K562 (cell line): Measurements from ENCODE around the gene TRIP10. TPM values are rescaled to one million over a fixed set of nuclear protein-coding genes. Genes with fewer than 3 reads are reported as not detected.

ENCODE experiments used
- ATF3 ChIP-seq, 2 experiments: fragments of 450-650 bp in 1 of 2; sonication (generic) in 1 of 2; formaldehyde crosslinking in 1 of 2; IDR thresholded peaks in 1 of 2; conservative IDR thresholded peaks in 1 of 2; 2 replicates each; pipeline versions ENCODE4 v1.6.1 to v1.8.1; 2016 to 2023; ENCODE audit warnings: mild to moderate bottlenecking in 2 of 2, moderate library complexity in 2 of 2, inconsistent platforms in 1 of 2, missing genetic modification reagents in 1 of 2
- ELF2 ChIP-seq: fragments of 250-450 bp; sonication (Bioruptor Pico); IDR thresholded peaks from 2 replicates; pipeline ENCODE4 v1.5.0; 2021; ENCODE audit warnings: mild to moderate bottlenecking
- HOMEZ ChIP-seq: fragments of 250-450 bp; sonication (Bioruptor Pico); IDR thresholded peaks from 2 replicates; pipeline ENCODE4 v1.4.0; 2020; ENCODE audit warnings: mild to moderate bottlenecking, moderate library complexity
- ILK ChIP-seq: fragments of 450-650 bp; IDR thresholded peaks from 2 replicates; pipeline ENCODE4 v1.6.1; 2016; ENCODE audit warnings: missing genetic modification characterization, low read depth, mild to moderate bottlenecking, missing compliant biosample characterization, moderate library complexity, borderline replicate concordance
- ZBTB11 ChIP-seq, 3 experiments: fragments of 200-800 bp in 1 of 3; fragments of 250-450 bp in 1 of 3; fragments of 450-650 bp in 1 of 3; sonication (Bioruptor Pico) in 1 of 3; sonication (Bioruptor generic) in 1 of 3; formaldehyde crosslinking in 1 of 3; IDR thresholded peaks; 2 replicates each; pipeline versions ENCODE4 v1.6.1 to v1.8.0; 2016 to 2022; ENCODE audit warnings: mild to moderate bottlenecking in 2 of 3, missing genetic modification characterization in 2 of 3, missing compliant biosample characterization in 1 of 3, moderate library complexity in 1 of 3
- polyA plus RNA-seq, 8 experiments: library from polyadenylated mRNA; depleted of rRNA in 4 of 8; stranded (reverse) in 5 of 8; unstranded in 3 of 8; fragments of >200 nt; fragmentation: Nextera tagmentation in 2 of 8; fragmentation: Illumina TruSeq in 1 of 8; extraction: Ambion mirVana in 2 of 8; extraction: Trizol in 1 of 8; gene quantifications; 2 replicates each; pipeline versions ENCODE4 v1.2.1 to v1.2.3, GENCODE V29; 2011 to 2014; ENCODE audit warnings: inconsistent platforms in 1 of 8, missing spikeins in 1 of 8
- total RNA-seq, 7 experiments: library from RNA; depleted of rRNA in 6 of 7; stranded (reverse); fragments of >200 nt in 6 of 7; fragmentation: Illumina TruSeq in 2 of 7; extraction: Trizol in 2 of 7; gene quantifications; 2 replicates each; pipeline versions ENCODE4 v1.2.1 to v1.2.3, GENCODE V29; 2011 to 2021; ENCODE audit warnings: low replicate concordance in 1 of 7
- TF ChIP-seq, protein P1 (sequence below): fragments of 250-450 bp; sonication (Bioruptor Pico); IDR thresholded peaks from 2 replicates; pipeline ENCODE4 v1.4.0; 2020; ENCODE audit warnings: mild to moderate bottlenecking, moderate library complexity, borderline replicate concordance
- TF ChIP-seq, protein P2 (sequence below): fragments of 250-450 bp; sonication (Bioruptor Pico); IDR thresholded peaks from 2 replicates; pipeline ENCODE4 v1.5.1; 2021; ENCODE audit warnings: mild to moderate bottlenecking
- TF ChIP-seq, protein P3 (sequence below): sonication (generic); formaldehyde crosslinking; IDR thresholded peaks from 2 replicates; pipeline ENCODE4 v1.8.0; 2022; ENCODE audit warnings: mild to moderate bottlenecking, missing genetic modification reagents

TRIP10 gene
- total and polyA plus RNA-seq, 9 of the 15 experiments (the other 6 are each of a cell fraction or from before 2014, with no cell fraction given) = 1.2 to 66.8 (median 36.1) TPM

DNA sequence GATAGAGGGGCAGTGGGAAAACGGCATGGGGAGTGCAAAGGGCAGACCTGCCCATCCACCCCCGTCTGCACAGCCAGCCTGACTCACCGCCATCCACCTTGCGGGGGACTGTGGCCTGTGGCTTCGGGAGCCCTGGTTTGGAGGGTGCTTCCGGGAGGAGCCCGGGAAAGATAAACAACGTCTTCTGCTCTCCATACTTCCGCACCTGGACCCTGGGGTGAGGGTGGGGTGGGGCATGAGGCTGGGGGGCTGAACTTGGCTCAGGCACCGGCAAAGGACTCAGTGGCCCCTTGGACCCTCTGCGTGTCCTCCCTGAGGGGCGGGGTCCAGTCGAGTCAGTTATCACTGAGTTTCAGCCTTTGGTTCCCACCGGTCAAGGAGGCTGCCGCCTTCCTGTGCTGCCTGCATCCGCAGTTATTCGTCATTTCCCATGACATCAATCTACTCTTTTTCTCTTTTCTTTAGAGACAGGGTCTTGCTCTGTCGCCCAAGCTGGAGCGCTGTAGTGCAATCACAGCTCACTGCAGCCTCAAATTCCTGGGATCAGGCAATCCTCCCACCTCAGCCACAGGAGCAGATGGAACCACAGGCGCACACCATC is 5.3 kb upstream of the TRIP10 start (continued):
- TF ChIP-seq, protein P1, sequence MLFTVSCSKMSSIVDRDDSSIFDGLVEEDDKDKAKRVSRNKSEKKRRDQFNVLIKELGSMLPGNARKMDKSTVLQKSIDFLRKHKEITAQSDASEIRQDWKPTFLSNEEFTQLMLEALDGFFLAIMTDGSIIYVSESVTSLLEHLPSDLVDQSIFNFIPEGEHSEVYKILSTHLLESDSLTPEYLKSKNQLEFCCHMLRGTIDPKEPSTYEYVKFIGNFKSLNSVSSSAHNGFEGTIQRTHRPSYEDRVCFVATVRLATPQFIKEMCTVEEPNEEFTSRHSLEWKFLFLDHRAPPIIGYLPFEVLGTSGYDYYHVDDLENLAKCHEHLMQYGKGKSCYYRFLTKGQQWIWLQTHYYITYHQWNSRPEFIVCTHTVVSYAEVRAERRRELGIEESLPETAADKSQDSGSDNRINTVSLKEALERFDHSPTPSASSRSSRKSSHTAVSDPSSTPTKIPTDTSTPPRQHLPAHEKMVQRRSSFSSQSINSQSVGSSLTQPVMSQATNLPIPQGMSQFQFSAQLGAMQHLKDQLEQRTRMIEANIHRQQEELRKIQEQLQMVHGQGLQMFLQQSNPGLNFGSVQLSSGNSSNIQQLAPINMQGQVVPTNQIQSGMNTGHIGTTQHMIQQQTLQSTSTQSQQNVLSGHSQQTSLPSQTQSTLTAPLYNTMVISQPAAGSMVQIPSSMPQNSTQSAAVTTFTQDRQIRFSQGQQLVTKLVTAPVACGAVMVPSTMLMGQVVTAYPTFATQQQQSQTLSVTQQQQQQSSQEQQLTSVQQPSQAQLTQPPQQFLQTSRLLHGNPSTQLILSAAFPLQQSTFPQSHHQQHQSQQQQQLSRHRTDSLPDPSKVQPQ (CRISPR knock-in tag) = no peak
- TF ChIP-seq ELF2 (no peak), HOMEZ (CRISPR knock-in tag) (no peak), ZBTB11 (CRISPR knock-in tag; IDR thresholded peaks at IDR 0.05) (0 out of 6 replicates have a peak, but pooled peaks of 1 of the 3 experiments have one; percentile 39), ILK (tag) (no peak), ATF3 (IDR thresholded peaks at IDR 0.05) (peak; percentile 19; the same call in 1 of the 2 replicates), ATF3 (CRISPR knock-in tag; conservative IDR thresholded peaks at IDR 0.05) (no peak)
- TF ChIP-seq, protein P2, sequence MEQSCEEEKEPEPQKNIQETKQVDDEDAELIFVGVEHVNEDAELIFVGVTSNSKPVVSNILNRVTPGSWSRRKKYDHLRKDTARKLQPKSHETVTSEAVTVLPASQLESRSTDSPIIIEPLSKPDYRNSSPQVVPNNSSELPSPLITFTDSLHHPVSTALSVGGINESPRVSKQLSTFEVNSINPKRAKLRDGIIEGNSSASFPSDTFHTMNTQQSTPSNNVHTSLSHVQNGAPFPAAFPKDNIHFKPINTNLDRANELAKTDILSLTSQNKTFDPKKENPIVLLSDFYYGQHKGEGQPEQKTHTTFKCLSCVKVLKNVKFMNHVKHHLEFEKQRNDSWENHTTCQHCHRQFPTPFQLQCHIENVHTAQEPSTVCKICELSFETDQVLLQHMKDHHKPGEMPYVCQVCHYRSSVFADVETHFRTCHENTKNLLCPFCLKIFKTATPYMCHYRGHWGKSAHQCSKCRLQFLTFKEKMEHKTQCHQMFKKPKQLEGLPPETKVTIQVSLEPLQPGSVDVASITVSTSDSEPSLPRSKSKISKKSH (CRISPR knock-in tag) = no peak
- TF ChIP-seq, protein P3, sequence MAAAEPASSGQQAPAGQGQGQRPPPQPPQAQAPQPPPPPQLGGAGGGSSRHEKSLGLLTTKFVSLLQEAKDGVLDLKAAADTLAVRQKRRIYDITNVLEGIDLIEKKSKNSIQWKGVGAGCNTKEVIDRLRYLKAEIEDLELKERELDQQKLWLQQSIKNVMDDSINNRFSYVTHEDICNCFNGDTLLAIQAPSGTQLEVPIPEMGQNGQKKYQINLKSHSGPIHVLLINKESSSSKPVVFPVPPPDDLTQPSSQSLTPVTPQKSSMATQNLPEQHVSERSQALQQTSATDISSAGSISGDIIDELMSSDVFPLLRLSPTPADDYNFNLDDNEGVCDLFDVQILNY (CRISPR knock-in tag) = no peak
